GM19467 (cell line): ENCODE data around the gene MRAS.
"Not testable (repeated sequence)": the region's sequence is repeated elsewhere in the genome, so short reads cannot be mapped to it uniquely, and the experiment has no call there.

Experiments used
- ATAC-seq: cut with Tn5 transposase; IDR thresholded peaks from one replicate; pipeline ENCODE4 v1.9.1; 2021; ENCODE audit warnings: mild to moderate bottlenecking, moderate library complexity; ENCODE audit not compliant: unreplicated experiment

The MRAS gene

GRCh38 chr3:138366006-138366759 is 17.8 kb downstream of the MRAS start:
- ATAC-seq = no peak

- ATAC-seq = no peak
These were observed 19.0 kb downstream of the MRAS start for GRCh38 chr3:138367326-138367850.

GRCh38 chr3:138367911-138368310 is 19.5 kb downstream of the MRAS start:
- no peak for ATAC-seq

GRCh38 chr3:138369151-138369900 is 20.9 kb downstream of the MRAS start:
- ATAC-seq = no peak

GRCh38 chr3:138370321-138370720 is 21.9 kb downstream of the MRAS start:
- ATAC-seq = no peak

- ATAC-seq = peak; percentile 98
These were observed 22.9 kb downstream of the MRAS start for GRCh38 chr3:138371070-138371965.

GRCh38 chr3:138373087-138373735 is 24.8 kb downstream of the MRAS start:
- ATAC-seq = no peak

- ATAC-seq = no peak
These were observed 25.3 kb downstream of the MRAS start for GRCh38 chr3:138373736-138374094.

- no peak for ATAC-seq
These were observed 26.3 kb downstream of the MRAS start for GRCh38 chr3:138374573-138375134.

GRCh38 chr3:138375447-138375846 is 27.1 kb downstream of the MRAS start:
- ATAC-seq = no peak

- ATAC-seq = no peak
These were observed 28.3 kb downstream of the MRAS start for GRCh38 chr3:138376663-138377062.

- ATAC-seq = not testable (repeated sequence)
These were observed 28.8 kb downstream of the MRAS start for GRCh38 chr3:138377212-138377611.

- ATAC-seq = no peak
These were observed 29.4 kb downstream of the MRAS start for GRCh38 chr3:138377804-138378203.

- no peak for ATAC-seq
These were observed 30.0 kb downstream of the MRAS start for GRCh38 chr3:138378331-138378730.

GRCh38 chr3:138378990-138379389 is 30.6 kb downstream of the MRAS start:
- no peak for ATAC-seq

GRCh38 chr3:138381413-138381901 is 33.1 kb downstream of the MRAS start:
- ATAC-seq = no peak

- ATAC-seq = no peak
These were observed 33.8 kb downstream of the MRAS start for GRCh38 chr3:138381950-138382715.

GRCh38 chr3:138383715-138384465 is 35.5 kb downstream of the MRAS start:
- ATAC-seq = no peak

- ATAC-seq = no peak
These were observed 36.2 kb downstream of the MRAS start for GRCh38 chr3:138384531-138384930.
